SW480 (cell line): Measurements from ENCODE around the gene LRRC36.
A peak's percentile ranks its signal among the peaks of the same experiment; 100 is the strongest.
"Not testable (repeated sequence)": the region's sequence is repeated elsewhere in the genome, so short reads cannot be mapped to it uniquely, and the experiment has no call there.

Experiments
- DNase-seq: peaks from one replicate; pipeline ENCODE4 v3.0.0-alpha.2; 2016; ENCODE audit warnings: low spot score

The LRRC36 gene

DNA sequence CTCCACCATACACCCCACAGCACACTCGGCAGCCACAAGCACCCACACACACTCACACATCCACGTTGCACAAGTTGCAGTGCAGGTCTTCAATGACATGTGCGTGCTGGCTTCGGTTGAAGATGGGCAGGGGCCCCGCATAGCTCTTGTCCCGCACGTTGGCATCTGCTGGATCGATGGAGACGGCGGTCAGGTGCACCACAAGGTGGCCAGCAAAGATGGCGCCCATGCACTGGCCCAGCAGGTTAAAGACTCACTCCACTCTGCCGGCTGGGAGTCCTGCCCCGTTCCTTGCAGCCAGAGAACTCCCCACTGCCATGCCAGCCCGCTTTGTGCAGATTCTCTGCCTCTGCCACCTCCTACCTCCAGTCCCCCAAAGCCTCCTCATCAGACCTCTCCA is 74.3 kb downstream of the LRRC36 start:
- DNase-seq = no peak

DNA sequence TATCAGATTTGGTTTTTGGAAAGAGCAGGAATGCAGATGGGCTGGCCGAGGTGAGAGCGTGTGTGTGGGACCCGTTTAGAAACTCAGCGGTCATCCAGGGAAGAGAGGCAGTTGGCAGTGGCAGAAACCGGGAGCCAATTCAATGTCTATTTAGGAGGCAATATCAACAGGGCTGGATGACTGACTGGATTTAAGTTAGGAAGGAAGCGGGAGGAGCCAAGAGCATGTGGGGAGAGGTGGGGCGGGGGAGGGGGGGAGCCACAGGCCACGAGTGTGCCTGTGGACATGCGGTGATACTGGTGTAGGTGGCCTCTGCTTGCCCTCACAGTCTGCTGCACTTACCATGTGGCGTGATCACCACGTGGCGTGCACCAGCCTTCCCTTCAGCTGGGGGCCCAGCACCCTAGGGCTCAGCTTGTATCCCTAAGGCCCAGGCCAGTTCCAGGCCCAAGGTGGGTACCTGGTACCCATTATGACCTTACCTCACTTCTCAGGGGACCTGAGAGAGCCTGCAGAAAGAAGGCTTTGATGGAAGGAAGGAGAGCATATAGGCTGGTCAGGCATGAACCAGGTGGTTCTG is 77.5 kb downstream of the LRRC36 start:
- no peak for DNase-seq

DNA sequence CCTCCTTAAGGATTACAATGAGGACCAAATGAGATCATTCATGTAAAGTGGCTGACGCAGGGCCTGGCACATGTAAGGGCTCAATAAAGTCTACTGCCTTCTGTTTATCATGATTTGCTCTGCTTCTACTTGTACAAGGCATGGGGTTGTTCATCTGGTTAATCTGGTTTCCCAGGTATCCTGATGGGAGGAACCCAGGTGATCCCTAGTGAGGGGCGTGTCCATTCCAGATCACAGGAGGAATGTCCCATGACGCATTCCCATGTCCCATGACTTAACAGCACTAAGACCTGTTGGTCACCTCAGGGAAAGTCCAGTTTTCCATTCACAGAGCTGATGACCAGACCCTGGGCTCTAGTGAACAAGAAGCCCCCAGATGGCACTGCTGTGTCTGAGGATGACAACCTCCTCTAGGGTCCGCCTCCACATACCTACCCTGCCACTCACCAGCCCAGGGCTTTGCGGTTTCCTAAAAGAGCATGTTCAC is 78.2 kb downstream of the LRRC36 start:
- peak; percentile 47 for DNase-seq

DNA sequence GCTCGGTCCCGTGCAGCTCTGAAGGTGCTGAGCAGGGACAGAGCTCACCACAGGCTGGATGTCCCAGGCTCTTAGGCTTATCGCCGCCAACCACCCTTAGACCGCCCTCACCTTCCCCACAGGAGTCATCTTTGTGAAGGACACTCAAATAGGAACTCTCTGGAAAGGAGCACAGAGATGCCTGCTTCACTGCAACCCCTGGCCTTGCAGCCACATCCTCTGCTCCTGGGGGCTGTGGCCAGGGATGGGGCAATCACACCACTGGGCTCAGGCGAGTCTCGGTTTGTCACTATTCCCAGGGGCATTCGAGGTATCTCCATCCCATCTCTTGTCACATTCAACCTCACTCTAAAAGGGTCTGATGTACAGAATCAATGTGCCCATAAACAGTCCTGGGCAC is 78.7 kb downstream of the LRRC36 start:
- DNase-seq = no peak

DNA sequence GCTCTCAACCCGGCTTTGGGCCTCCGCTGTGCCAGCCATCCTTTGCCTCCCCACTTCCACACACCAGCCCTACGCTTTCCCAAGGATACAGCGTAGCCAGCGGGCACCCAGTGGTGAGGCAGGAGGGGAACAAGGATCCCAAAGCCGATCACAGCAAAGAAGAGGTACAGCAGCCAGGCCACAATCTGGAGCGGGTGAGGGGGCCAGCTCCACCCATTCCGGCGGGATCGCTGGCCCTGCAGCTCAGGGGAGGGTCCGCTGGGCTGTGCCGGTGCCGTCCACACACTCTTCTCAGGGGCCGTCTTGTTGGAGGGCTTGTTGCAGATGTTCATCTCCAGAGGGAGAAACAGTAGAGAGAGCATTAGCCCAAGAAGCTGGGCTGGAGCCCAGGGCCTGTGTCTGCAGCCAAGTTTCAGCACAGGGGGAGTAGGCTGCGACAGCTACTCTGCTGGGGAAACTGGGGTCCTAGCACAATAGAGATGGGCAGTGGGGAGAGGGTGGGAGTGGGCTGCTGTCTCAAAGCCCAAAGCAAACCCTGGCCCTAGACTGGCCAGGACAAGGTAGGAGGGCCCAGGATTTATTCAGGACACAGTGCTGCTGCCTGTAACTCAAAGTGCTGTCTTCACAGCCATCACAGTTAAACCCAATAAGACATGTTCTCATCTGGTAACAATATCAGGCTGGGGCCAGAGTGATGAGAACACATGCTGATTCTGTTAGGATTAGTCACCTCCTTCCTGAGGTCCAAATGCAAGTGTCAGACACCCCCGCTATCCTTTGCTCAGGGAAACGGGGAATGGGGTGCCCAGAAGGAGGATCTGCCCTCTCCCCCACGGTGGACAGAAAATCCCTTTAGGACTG is 79.7 kb downstream of the LRRC36 start:
- no peak for DNase-seq

DNA sequence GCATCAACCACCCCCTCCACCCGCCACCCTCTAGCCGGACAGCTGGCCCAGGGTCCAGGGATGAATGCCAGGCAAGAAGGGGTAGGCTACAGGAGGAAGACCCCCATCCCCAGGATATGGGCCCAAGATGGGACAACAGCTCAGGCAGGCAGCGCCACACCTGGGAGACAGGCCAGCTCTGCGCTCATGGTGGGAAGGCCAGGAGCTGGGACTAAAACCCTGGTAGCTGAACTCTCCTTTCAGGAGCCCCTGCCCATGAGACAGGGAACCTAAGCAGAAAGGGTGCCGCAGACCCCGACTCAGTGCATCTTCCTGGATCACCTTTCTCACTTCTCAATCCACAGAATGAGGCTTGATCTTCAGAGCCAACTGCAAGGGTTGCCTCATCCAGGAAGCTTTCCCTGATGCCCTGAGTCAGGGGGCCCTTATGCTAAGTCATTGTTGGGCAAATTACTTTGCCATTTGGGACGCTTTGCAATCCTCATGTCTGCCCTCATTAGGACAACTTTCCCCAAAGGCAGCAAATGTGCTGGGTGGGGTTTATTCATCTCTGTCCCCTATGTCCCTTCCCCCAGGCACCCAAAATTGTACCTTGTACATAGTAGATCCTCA is 80.7 kb downstream of the LRRC36 start:
- no peak for DNase-seq

DNA sequence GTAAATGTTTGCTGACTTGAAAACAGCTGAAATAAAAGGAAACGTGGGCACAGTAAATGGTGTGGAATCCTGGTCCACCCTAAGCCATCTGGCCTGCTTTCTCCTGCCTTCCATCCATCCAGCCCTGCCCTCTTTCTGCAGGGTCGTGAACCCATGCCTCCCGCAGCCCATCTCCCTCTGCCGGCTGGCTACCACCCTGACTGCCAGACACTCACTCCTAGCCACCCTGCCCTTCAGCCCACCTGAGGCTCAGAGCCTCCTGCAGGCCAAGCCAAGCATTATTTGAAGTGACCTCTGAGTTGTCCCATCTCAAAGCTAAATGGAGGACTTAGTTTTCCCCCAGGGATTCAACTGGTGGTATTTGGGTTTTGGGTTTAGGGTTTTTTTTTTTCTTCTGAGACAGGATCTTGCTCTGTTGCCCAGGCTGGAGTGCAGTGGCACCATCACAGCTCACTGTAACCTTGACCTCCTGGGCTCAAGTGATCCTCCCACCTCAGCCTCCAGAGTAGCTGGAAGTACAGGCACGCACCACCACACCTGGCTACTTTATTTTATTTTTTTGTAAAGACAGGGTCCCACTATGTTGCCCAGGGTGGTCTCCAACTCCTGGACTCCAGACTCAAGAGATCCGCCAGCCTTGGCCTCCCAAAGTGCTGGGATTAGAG is 81.3 kb downstream of the LRRC36 start:
- no peak for DNase-seq

DNA sequence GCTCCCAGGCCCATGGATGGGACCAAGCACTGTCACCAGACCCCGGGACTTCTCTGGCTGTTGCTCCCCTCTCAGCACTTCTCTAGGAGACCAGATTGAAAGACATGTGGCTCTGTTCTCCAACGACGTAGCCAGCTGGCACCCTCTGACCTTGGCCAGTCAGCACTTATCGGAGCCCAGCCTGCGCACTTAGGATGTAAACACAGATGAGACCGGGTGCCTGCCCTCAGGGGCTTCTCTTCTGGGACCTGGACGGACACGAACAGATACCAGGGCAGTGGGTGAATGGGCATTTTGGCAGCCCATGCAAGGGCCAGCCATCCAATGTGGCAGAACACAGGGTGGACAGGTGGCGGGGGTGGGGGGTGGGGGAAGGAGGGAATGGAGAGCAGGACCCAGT is 83.0 kb downstream of the LRRC36 start:
- no peak for DNase-seq

DNA sequence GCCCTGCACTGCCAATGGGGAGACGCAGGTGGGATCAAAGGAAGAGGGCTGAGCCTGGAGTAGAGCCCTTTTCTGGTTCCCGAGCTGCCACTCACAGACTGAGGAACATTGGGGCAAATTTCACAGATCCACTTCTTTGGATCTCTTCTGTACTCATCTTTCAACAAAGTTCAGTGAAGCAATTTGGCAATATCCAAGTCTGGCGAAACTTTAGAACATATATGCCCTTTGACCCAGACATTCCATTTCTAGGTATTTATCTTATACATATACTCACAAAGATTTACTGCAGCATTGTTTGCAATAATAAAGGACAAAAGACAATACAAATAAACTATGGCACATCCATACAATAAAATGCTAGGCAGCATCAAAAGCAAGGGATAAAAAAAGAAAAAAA is 84.7 kb downstream of the LRRC36 start:
- no peak for DNase-seq

DNA sequence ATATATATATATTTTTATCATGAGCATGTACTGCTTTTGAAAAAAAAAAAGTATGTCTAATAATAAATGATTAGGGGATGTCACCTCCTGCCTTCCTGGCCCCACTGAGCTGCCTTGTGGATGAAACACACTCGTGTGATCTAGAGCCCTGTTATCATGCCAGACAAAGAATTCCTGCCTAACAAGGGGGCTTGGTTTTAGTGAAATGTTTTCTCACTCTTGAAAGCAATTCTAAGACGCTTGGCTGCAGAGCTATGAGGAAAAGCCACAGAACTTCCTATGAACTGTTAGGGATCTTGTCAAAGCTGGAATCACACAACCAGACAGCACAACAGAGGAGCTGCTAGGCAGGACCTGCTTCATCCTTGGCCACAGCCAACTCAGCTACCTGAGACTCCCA is 85.7 kb downstream of the LRRC36 start:
- DNase-seq = no peak

DNA sequence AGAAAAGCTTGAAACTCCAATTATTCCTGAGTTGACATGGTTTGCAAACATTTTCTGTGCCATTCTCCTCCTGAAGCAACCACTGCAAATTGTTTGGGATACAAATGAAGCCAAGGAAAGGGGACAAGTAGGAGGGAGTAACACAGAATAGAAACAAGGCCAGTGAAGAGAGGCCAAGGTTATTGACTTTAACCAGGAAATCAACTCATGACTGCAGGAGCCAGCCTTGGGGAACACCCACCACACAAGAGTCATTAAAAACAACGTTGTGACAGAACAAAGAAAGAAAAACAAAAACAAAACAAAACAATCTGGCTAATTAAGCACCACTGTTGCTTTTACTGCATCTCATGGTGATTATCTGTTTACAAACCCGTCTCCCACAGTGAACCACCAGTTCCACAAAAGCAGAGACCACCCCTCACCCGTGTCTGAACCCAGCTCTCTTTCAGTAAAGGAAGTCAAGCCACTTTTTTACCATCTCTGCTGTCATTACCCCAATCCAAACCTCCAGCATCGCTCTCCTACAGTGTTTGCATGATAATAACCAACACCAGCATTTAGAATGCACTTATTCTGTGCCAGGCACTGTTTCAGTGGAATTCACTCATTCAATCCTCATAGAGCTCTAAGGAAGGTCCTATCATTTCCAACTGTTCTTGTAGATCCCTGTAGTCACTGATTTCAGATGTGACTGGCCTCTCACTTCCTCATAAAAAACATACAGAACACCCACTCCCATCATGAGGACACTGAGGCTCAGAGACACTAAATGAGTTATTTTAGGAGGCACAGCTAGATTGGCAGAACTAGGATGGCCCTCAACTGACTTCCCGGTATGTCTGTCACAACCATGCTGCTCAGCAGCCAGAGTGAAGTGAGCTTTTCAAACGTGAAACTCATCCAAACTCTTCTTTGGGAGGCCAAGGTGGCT is 87.6 kb downstream of the LRRC36 start:
- DNase-seq = no peak

DNA sequence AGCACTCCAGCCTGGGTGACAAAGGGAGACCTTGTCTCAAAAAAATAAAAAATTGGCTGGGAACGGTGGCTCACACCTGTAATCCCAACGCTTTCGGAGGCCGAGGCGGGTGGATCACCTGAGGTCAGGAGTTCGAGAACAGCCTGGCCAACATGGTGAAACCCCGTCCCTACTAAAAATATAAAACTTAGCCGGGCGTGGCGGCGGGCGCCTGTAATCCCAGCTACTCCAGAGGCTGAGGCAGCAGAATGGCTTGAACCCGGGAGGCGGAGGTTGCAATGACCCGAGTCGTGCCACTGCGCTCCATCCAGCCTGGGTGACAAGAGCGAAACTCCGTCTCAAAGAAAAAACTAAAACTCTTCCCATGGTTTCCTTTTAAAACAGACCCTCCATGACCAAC is 88.8 kb downstream of the LRRC36 start:
- not testable (repeated sequence) for DNase-seq

DNA sequence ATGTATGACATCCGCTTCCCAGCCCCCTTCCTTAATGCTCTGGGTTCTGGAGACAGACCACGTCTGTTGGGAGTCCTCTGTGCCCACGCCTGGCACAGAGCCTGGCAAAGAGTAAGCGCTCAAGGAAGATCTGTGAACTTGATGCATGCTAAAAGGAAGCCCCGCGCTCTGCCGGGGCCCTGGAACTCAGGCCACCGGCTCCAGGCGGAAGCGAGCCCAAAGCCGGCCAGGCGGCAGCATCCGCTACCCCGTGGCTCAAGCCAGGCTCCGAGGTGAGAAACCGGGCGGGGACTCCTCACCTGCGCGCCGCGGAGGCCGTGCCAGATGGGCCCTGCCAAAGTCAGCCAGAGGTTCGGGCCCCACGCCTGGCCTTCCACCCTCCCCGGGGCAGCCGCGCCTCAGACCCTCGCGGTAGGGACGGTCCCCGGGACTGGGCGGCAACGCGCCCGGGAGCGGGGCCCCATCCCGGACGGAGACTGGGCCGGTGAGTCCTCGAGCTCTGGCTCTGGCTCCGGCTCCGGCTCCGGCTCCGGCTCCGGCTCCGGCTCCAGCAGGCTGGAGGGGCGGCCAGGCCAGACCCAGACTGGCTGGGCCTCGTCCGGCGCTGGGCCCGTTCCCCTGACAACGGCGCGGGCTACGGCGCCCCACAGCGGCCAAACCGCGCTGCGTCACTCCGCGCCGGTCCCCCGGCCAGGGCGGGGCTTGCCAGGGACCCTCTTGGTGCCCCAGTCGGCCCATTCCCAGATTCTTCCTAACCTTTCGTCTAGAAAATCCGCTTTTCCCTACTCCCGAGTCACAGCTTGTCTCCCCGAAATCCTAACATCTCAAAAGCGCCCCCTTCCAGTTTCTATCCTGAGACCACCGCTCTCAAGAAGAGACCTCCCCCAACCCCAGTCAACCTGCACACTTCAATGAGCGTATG is 89.5 kb downstream of the LRRC36 start, which contains the start of gene ZDHHC1:
TSS of gene ZDHHC1 (minus strand) at position 606 of the 922 bp plus-strand sequence. CDS start 8,702 bp downstream, outside the sequence.
- no peak for DNase-seq

DNA sequence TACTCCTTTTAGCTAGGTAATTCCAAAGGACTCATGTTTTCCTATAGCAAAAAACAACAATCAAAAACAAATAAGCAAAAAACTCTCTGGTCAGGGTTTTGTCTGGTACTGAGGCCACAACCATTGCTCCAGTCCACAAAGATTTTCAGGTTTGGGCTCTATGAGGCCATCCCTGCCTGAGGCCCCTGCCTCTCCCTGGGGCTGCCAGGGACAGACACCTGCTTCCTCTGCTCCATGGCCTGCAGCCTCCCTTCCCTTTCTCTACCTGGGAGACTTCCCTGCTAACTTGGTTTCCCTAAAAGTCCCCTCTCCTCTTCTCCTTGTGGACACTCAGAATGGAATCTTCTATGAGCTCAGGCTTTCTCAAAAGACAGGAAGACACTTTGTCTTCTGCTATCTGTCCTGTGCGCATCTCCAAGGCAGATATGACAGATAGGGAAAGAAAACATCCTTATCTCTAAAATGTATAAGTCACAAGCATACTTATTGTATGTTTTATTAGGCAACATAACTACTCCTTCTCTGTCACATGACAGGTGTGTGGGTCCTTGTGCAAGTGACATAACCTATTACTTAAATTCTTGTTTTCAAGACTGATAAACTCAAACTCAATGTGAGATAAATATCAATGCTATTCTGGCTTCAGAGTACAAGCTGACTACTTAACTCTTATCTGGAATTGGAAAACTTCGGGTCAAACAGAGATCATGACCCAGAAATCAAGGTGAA is 90.9 kb downstream of the LRRC36 start:
- no peak for DNase-seq

DNA sequence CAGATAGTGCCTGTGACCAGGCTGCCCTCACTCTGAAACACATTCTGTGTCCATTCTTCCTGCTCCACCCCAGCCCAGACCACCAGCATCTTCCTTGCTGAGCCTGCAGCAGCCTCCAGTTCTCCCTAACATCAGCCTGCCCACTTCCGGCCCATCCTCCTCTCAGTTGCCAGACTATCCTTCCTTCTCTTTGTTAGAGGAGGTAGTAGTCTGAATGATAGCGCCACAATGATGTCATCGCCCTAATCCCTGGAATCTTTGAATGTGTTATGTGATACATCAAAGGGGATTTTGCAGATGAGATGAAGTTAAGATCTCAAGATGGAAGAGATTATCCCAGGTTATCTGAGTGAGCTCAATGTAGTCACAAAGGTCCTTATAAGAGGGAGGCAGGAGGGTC is 92.9 kb downstream of the LRRC36 start:
- no peak for DNase-seq

DNA sequence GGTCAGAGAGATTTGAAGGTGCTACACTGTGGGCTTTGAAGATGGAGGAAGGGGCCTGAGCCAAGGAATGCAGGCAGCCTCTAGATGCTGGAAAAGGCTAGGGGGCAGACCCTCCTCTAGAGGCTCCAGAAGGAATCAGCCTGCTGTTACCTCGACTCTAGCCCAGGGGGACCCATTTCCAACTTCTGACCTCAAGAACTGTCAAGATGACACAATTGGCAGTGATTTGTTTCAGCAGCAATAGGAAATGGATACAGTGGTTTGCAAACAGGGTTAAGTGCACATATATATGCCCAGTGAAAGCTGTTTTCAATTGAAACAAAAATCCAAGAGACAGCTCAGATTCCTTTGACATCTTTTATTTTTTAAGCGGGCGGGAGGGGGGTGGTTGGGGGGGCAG is 93.3 kb downstream of the LRRC36 start:
- DNase-seq = no peak

DNA sequence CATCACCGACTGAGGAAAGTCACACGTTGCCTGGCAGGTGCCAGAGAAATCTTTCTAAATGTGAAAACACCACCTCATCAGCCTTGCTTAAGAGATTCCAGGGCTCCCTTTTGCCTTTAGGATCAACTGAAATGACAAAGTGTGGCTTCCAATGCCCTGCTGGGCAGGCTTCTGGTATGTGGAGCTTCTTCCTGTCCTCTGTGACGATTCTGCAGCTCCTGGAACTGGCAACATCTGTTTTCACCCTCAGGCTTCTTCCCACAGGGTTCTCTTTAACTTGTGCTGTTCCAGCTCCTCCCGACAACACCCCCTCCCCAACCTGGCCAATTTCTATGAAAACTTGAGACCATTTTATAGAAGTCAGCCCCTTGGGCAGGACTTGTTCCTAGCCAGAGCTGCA is 94.4 kb downstream of the LRRC36 start:
- DNase-seq = no peak

DNA sequence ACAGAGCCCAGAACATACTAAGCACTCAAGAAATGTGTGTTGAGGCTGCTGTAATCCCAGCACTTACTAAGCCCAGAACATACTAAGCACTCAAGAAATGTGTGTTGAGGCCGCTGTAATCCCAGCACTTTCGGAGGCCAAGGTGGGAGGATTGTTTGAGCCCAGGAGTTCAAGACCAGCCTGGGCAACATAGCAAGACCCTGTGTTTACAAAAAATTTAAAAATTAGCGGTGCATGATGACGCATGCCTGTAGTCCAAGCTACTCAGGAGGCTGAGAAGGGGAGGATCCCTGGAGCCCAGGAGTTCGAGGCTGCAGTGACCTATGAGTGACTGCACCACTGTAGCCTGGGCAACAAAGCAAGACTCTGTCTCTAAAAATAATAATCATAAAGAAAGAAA is 96.4 kb downstream of the LRRC36 start:
- no peak for DNase-seq

DNA sequence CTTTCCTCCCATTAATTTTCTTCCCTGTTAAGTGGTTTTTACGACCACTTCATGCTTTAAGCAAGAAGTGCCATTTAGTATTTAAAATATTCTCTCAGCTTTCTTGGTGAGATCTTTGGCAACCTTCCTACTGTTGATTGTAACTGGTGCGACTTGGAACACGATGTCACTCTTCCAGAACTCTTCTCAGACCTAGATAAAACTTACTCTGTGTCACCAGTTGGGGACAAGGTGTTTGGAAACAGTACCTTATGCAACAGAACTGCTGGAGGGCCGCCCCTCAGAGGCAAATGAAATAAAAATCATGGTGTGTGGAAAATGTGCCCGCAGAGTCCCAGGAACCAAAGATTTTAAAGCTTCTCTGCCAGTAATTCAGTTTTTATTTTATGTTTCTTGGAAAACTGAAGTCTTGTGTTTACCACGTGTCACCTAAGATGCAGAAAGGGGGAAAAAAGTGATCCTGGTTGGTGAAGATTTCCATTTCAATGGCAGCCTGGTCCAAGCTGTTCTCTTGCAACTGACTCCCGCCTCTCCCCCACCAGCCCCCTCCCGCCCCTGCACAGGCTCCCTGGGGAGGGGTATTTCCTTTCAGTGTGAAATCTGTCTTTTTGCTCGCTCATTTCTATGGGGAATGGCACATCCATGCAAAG is 97.1 kb downstream of the LRRC36 start:
- DNase-seq = no peak
